HG03342 (cell line): ENCODE data around the gene TTC22.
A peak's percentile ranks its signal among the peaks of the same experiment; 100 is the strongest.

ENCODE experiments used
- ATAC-seq: cut with Tn5 transposase; IDR thresholded peaks from one replicate; pipeline ENCODE4 v1.9.1; 2021; ENCODE audit warnings: mild to moderate bottlenecking, moderate library complexity; ENCODE audit not compliant: unreplicated experiment

TTC22 gene

DNA sequence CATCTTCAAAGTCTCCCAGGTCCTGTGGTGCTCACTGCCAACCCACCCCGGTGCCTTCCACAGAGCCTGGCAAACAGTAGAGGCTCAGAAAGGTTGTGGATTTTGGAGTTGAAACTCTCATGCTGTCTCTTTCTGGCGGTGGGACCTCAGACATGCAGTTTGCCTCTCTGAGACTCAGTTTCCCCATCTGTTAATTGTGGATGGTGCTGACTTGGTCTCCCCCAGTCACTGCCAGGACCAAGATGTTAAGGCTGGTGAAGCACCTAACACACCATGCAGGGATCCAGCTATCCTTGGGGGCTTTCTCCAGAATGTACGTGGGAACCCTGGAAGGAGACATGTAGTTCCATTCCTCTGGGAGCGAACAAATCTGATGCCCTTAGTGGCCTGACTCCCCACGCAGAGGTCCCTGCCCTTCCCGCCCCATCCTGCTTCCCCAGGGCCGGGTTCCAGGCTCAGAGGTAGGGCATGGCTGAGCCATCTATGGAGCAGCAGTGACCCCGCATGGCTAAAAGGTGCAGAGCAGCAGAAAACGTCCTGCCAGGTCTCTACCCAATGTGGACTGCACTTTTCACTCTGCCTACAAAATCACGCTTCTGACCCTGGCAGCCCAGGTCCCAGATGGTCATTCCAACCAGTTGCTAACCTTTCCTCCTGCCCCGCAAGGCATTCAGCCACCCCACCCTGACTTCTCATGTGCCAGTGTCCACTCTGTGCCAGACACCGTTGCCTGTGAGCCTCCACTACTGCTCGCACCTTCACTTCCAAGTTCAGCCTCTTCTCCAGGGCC is 9.2 kb upstream of the TTC22 start:
- ATAC-seq, result peak; percentile 68

DNA sequence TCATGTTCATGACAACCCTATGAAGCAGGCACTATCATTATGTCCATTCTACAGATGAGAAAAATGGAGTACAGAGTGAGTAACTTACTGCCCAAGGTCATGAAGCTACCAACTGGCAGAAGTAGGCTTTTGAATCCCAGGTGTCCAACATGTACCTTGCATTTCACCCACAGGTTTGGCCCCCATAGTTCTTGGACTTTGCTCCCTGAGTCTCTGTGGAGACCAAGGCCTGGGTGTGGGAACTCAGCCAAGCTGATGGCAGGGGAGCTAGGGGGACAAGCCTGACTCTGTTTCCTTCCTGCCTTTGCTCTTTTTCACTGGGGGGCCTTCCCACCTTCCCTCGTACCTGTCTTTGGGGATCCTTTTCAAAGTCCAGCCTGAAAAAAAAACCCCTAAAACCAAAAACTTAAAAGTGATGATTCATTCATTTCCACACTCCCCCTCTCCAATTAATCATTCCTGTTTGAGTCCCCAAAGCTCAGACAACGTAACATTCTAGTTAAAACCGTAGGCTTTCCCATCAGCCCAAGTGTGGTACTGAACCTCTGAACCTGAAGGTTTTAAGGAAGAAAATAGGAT is 8.5 kb upstream of the TTC22 start:
- ATAC-seq, result no peak

DNA sequence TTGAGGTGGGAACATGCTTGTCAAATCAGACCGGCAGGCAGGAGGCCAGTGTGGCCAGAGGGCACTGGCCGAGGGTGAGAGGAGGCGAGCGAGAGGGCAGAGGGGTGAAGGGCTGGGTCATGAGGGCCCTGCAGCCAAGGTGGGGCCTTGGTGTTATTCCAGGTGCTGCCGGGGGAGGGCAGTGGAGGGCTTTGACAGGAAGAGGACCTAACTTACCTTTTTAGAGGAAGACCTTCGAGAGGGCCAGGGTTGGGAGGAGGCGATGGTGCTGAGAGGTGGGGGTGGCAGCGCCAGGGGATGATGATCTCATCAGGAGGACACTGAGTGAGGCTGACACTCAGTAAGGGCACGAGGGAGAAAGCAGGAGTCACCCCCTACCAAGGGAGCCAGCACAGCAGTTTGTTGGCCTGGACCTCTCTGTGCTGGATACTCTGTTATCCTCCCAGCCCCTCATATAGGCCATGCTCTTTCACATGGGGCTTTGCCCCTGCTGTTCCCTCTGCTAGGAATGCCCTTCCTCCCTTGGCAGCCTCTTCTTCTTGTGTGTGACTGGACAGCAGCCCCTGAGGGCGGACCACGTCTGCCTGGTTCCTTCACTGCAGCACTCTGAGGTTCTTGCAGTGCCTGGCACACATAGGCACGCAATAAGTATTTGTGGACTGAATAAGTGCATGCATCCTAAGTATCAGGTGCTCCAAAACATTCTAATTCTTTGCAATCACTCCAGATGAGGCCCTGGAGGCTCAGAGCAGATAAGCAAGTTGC is 7.5 kb upstream of the TTC22 start:
- no peak for ATAC-seq

DNA sequence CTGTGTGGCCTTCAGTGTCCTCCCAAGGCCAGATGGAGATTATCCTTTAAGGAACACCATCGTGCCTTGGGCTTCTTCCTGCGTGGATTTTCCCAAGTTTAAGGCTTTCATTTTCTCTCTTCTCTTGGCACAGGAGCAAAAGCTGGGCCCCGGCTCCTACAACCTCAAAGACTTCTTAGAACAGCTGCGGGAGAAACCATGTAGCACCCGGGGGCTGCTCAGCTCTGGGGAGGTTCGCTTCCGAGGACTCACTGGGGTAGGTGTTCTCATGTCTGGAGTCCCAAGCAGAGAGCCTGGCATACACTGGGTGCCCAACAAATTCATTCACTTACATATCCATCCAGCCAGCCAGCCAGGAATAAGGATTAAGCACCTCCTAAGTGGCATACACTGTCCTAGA is 6.6 kb upstream of the TTC22 start:
- no peak for ATAC-seq

DNA sequence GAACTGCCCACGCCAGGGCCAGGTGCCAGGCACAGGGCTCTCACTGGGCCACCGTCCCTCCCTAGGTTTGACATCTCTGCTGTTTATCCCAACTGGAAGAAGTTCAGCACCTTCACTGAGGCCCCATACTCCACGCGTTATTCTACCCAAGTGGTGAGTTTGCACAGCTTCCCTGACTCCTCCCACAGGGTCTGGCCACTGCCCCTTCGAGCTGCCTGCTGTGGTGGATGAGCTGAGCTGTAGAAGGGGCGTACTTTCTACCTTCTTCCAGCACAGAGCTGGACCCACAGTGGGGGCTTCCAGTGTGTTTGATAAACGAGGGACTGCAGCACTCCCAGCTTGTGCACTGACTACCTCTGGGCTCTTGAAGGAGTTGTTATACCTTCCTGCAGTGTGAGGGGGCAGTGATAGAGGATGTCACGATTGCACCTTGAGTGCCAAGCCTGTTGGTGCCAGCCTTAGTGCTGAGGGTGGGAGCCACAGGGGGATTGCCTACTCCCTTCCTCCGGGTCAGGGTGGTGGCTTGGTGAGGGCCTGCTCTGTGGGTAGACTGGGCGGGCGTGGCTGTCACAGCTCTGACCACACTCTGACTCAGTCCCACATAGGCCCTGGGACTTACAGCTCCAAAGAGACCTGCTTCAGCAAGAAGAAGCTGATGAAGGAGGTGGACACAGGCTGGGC is 5.9 kb upstream of the TTC22 start:
- no peak for ATAC-seq

DNA sequence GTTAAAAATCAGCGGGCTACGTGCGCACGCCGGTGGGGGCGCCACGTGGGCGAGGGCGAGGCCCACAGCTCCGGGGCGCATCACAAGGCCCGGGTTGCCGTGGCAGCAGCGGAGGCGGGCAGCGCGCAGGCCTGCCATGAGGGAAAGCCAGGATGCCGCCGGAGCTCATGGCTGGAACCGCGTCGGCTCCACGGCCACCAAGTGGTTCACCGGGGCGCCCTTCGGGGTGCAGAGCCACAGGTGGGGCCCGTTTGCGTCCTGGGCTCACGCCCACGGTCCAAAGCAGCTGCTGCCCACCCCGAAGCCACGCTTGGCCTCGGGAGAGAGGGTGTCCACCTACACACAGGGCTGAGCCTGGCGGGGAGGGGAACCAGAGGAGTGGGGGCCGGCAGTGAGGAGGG is 4.9 kb upstream of the TTC22 start:
- ATAC-seq, result no peak

DNA sequence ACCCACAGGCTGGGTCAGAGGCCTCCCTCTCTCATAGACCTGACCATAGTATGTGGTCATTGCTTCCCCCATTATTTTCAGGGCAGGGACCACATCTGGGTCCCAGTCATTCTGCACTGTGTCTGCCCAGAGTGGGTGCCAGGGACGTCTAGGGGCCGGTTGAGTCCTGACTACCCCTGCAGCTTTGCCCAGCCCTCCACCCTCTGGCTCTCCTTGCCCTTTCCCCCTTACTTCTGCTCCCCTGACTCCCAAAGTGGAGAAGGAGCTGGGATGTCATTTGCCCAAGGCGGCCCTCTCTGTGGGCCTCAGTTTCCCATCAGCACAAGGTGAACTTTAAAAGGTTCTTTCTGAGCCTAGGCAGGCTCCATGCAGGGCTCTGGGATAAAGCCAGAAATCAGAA is 4.3 kb upstream of the TTC22 start:
- ATAC-seq, result no peak

DNA sequence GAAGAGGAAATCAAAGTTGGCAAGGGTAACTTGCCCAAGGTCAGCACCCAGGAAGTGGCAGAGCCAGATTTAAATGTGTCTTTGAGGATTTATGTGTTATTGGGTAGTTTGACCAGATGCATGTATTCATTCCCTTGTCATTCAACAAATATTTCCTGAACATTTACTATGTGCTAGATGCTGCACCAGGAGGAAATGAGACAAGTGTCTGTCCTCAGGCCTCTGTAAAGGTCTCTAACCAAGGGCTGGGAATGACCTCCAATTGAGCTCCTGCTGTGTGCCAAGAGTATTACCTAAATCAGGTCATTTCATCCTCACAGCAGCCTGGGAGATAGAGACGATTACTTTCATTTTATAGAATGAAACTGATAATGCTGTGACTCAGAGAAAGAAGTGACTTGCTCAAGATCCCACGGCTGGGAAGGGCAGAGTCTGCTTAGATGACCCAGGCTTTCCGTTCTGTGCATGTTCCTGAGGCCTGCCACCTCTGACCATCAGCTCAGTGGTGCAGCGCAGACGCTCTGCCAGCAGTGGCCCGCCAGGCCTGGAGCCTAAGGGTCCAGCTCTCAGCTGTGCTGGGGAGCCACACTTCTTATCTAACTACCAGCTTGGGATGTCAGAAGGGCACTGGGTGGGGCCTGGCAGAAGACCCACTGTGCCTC is 3.5 kb upstream of the TTC22 start:
- no peak for ATAC-seq

DNA sequence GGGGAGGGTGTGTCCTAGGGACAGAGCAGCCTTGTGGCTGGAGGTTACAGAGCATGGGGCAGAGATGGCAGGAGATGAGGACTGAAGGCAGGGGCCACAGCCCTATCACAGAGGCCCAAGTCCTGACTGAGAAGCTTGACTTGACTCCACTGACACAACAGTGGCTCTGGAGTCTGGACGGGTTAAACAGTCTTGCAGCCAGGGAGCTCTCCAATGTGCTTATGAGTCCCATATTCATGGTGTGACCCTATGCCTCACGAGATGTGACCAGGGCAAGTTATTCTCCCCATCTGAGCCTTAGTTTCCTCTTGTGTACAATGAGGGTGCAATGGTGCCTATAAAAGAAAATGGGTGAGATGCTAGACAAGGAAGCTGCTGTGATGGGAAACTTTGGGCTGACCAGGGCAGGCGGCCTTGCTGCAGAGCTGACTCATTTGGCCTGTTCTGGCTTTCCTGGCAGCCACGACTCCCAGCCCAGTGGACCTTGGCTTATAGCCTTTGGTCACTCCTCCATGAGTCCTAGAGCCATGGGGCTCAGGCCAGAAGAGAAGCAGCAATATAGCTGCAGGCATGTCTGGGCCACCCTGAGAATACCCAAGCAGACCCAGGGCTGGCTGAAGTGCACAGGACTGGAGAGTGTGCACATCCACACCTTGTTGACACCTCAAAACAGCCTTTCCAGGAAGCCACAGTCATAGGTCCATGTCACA is 2.8 kb upstream of the TTC22 start:
- ATAC-seq, result no peak

DNA sequence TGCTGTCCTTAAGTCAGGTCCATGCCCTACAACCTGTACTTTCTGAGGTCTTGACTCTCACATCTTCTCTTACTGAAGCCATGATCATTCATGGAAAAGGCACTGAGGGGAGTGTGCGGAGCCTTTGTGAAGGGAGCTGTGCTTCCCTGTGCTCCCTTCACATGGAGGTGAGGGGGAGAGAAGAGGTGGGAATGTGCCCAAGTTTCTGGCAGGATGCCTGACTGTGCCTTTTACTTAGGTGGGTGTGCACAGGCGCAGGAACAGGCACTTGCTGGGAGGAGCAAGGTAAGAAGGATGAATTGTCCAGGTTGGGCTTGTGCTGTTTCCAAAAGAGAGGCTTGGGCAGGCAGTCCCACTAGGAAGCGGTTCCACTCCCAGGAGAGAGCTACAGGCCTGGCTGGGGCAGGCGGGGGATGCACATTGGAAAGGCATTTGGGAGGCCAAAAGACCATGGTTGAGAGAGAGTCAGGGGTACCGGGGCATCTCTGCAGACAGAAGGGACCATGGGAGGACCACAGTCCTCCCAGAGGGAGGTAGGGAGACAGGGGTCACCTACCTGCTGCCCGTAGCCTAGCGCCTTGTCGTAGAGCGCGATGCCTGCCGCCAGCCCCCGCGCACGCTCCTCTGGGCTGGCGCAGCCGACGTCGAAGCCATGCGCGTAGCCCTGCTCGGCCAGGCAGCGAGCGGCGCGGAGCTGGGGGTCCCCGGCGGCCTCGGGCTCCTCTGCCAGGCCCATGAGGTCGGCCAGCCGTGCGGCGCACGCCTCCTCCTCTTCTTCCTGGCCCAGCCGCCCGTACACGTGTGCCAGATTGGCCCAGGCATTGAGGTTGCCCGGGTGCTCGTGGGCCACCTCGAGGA is 853 bp downstream of the TTC22 start:
- ATAC-seq, result no peak

DNA sequence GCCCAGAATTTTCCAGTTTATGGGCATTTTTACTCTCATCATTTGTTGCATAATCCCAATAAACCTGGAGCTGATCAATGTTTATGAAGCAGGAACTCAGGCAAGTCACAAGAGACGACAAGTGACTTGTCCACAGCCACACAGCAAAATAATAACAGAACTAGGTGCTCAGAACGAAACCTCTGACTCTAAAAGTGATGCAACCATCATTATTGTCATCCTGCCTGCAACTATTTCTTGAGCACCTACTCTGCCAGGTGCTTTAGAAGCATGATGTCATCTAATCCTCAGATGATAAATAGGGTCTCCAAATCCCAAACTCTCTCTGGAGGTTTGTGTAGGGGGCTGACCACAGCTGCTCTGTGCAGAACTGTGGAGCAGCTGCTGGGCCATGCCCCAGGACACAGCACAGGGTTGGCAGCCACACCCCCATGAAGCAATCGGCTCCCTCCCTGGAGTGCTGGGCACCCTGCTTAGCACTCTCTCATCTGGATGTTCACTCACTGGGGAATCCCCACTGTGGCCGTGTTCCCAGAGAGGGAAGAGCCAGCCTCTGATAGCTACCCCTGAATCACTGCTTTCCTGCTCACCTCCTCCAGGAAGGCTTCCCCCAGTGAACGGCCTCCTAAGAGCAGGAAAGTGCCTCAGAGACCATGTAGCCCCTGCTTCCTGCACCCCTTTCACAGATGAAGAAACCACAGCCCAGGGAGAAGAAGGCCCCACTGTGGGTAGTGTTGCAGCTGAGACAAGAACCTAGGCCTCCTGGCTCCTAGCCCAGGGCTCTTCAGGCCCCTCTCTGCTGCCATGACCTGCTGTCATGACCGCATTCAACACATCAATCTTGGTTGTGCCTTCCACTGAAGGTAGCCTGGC is 2.1 kb downstream of the TTC22 start:
- no peak for ATAC-seq

DNA sequence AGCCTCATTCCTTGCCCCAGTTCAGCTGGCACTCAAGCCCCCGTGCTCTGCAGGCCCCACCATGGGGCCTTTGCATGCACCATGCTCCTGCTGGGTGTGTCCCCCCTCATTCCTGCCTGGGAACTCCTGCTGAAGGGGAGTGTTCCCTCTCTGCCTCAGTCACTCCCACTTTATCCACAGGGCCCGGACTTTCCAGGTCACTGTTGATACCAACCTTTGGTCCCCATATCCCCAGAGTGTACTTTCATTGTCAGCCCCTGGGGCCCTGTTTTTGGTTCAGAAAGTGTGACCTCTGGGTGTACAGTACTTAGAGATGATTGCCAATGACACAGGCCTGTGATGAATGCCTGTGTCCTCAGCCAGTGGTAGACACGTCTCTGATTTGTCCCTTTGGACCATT is 2.9 kb downstream of the TTC22 start:
- ATAC-seq, result no peak

DNA sequence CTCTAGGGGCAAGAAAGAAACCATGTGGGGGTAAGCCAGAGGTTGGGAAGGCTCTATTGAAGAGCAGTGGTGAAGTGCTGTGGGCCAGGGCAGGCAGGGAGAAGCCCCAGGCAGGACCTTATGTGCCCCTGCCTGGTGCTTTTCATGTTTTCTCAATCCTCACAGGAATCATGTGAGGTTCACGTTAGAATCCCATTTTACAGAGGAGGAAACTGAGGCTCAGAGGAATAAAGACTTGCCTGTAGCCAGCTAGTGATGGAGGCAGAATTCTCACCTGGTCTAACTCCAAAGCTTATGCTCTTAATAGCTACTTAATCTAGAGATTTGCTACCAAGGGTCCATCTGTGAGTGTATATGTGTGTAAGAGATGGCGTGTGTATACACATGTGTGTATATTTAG is 4.2 kb downstream of the TTC22 start:
- ATAC-seq, result no peak

DNA sequence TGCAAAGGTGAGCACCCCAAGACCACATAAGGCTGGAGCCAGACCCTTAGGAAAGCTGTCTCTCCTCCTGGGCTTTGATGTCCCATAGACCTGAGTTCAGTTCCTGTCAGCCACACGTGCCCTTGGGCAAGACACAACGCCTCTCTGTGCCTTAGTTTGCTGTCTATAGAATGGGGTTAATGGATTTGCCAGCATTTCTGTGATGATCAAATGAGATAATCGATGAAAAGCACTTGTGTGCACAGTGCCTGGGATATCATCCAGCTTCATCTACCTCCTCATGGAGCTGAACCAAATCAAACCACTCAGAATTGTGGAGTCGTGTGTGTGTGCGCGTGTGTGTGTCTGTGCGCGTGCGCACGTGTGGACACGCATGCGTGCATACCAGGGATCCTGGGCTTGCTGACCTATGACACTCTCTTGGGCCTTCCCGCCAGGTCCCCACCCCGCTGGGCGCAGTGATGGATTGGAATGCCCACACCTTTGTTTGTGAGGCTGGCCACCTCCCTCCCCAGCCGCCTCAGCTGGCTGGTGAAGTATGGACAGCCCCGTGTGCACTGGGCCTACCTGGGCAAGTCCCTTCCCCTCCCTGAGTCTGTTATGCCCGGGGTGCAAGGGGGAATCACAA is 5.2 kb downstream of the TTC22 start:
- no peak for ATAC-seq

DNA sequence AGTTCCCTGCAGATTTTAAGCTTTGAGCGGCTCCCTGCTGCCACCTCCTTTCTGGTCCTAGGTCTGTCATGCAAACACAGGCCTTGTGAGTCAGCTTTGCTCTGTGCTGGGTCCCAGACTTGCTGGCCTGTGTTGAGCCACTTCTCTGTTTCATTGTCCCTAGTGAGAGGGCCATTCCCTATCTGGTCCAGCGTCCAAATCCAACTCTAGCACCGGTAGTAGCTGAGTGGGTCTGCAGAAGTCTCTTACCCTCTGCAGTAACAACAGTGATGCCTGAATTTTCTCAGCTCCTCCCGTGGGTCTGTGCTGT is 5.8 kb downstream of the TTC22 start:
- no peak for ATAC-seq

DNA sequence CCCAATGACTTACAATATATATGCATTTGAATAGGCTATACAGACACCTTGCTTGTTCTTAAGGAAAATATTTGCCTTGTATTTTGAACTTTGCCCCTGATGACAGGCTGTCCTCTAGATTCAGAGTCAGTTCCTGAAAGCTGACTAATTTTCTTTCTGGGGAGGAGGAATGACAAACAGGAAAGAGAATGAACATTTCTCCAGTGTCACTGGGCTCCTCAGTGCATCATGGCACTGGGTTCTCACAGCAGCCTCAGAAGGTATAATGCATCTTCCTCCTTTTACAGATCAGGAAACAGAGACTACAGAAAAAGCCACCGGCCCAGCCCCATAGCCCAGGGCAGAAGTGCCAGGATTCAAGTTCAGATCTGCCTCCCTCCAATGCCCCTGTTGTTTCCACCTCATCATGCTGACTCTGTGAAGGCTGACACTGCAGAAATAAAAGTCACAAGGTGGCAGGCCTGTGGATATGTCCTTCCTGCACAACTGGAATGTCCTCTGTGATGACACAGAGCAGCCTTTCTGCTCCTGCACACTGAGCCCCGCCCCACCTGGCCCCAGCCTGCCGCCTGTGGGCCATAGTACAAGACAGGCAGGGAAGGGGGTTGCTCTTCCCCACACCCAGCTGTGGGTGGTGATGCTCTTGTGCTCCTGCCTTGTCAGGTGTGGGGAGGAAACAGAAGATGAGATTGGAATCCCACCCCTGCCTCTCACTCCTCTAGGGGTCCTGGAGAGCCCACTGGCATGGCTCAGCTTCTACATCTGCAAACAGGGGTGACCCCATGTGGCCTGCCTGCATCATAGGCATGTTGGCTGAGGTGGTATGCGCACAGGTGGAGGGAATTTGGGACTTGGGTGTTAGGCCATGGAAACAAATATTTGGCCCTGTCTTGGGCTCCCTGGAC is 6.4 kb downstream of the TTC22 start:
- ATAC-seq, result no peak

DNA sequence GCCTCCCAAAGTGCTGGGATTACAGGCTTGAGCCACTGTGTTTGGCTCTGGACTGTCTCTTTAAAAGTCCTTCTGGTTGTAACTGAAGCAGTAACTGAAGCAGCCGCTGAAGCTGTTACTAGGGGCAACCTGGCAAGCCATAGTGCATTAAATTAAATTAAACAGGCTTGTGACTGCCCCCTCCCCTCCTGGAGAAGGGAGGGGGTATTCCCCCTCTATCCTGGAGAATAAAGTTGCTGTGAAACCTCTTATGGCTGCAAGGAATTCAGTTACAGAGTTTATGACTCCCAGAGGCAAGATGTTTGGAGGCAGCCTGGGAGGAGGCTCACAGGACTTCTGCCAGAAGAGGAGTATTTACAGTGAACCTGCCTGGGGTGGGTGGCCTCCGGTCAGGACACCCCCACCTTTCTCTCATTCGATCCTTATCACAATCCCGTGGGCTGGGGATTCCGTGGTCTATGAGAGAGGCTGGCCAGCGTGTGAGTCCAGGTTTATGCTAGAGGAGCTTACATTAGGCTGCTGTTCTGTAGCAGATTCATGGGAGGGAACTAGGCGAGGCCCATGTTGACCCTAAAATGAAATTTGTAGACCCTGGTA is 8.3 kb downstream of the TTC22 start:
- ATAC-seq, result no peak
